ENCODE measurements around the gene MEGF11. TPM values are rescaled to one million over a fixed set of nuclear protein-coding genes. Genes with fewer than 3 reads are reported as not detected.

Gene MEGF11
- total RNA-seq, 1 experiment from 2014 or later: 1.2 TPM

DNA sequence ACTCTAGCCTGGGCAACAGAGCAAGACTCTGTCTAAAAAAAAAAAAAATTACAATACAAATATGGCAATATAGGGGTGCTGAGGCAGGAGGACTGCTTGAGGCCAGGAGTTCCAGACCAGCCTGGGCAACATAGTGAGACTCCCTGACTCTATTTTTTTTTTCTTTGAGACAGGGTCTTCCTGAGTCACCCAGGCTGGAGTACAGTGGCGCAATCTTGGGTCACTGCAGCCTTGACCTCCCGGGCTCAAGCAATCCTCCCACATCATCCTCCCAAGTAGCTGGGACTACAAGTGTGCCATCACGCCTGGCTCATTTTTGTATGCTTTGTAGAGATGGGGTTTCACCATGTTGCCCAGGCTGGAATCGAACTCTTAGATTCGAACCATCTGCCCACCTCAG is 401.6 kb downstream of the MEGF11 start:
- Histone ChIP-seq H3K79me1 (ENCODE audit: insufficient read depth, low read depth, low read length, poor library complexity, severe bottlenecking) (no peaks in the 10 kb centered on the region), H3T11ph (ENCODE audit: low read length) (no peak overlapping the region), H3K9ac (ENCODE audit: extremely low read depth, insufficient read length, low read length) (no peak overlapping the region), H2AK5ac (ENCODE audit: insufficient read length, low read length) (no peak overlapping the region), H3K4me1 (ENCODE audit: insufficient read depth, low read length) (no peaks in the 10 kb centered on the region), H3K14ac (ENCODE audit: insufficient read depth, low read length) (no peak overlapping the region), H2AFZ (ENCODE audit: low read length) (no peak overlapping the region), H3K23me2 (ENCODE audit: insufficient read length, low read depth, low read length, poor library complexity, severe bottlenecking) (no peaks in the 10 kb centered on the region), H3K27me3 (ENCODE audit: insufficient read depth, low read length) (no peaks in the 10 kb centered on the region), H3K18ac (ENCODE audit: insufficient read length, low read depth, low read length) (no peak overlapping the region), H2BK20ac (ENCODE audit: low read depth, low read length, poor library complexity, severe bottlenecking) (no peak overlapping the region), H2BK15ac (ENCODE audit: low read depth, low read length) (no peak overlapping the region), H4K5ac (ENCODE audit: insufficient read length, low read depth, low read length) (no peak overlapping the region), H4K91ac (ENCODE audit: insufficient read length, low read depth, low read length) (no peak overlapping the region), H3K23ac (ENCODE audit: insufficient read length, low read depth, low read length) (no peak overlapping the region), H2BK5ac (ENCODE audit: insufficient read length, low read length) (no peak overlapping the region), H4K8ac (replicated peaks; ENCODE audit: insufficient read length, low read depth, low read length) (no peak overlapping the region), H2BK120ac (ENCODE audit: low read depth, low read length, poor library complexity, severe bottlenecking) (no peak overlapping the region), H3K27ac (ENCODE audit: insufficient read length, low read depth, low read length) (no peak overlapping the region), H3K56ac (ENCODE audit: insufficient read length, low read depth, low read length) (no peak overlapping the region), H2BK12ac (ENCODE audit: insufficient read length, low read depth, low read length) (no peak overlapping the region), H3K79me2 (ENCODE audit: insufficient read depth, low read length) (no peaks in the 10 kb centered on the region), H3K4ac (ENCODE audit: low read depth, low read length) (no peak overlapping the region), H3K4me2 (ENCODE audit: insufficient read depth, insufficient read length, low read length) (no peak overlapping the region), H3K9me3 (ENCODE audit: control insufficient read depth, low read depth, low read length) (no peaks in the 10 kb centered on the region), H4K20me1 (ENCODE audit: control insufficient read depth, insufficient read depth, insufficient read length) (no peaks in the 10 kb centered on the region)
- H3K4me3 Mint-ChIP-seq: no peak overlapping the region
- H3K27ac Mint-ChIP-seq: no peak overlapping the region
- no peak for TF ChIP-seq CTCF (conservative IDR thresholded peaks at IDR 0.05)
- WGBS (ENCODE audit: extremely low coverage, insufficient read length, low lambda C conversion rate): no CpG with 5 or more reads among the region's 5 CpGs
- H3K9me3 Mint-ChIP-seq: no peaks in the 10 kb centered on the region
- H3K36me3 Mint-ChIP-seq (ENCODE audit: insufficient read depth in 1 of 3, low read depth in 3 of 3): no peaks in the 10 kb centered on the region
- no peaks in the 10 kb centered on the region for H3K4me1 Mint-ChIP-seq
- no peaks in the 10 kb centered on the region for H3K27me3 Mint-ChIP-seq (ENCODE audit: low read depth)
- no peak for DNase-seq
